ENCODE results near the gene NFATC1. TPM values are rescaled to one million over a fixed set of nuclear protein-coding genes. Genes with fewer than 3 reads are reported as not detected.

The NFATC1 gene
- polyA plus RNA-seq, 1 donor from 2014 or later, result 0.37 TPM

GRCh38 chr18:79533146-79533545 lies 137.4 kb downstream of the NFATC1 start:
- no peak overlapping the region for H2AFZ ChIP-seq (ENCODE audit: low read depth, low read length)
- no peaks in the 10 kb centered on the region for H4K20me1 ChIP-seq (ENCODE audit: insufficient read depth)
- H3K9me3 ChIP-seq (ENCODE audit: low read length), result peaks cover 4% of the 10 kb centered on the region
- no peak overlapping the region for H3K4me2 ChIP-seq (ENCODE audit: low read length)
- no peak overlapping the region for H3K9ac ChIP-seq (ENCODE audit: low read length)
- no peaks in the 10 kb centered on the region for H3K79me2 ChIP-seq (replicated peaks; ENCODE audit: insufficient read depth, low read length)
- no peak overlapping the region for H3K4me3 ChIP-seq (ENCODE audit: low read length)
- H3K27me3 ChIP-seq (ENCODE audit: insufficient read depth, low read depth, low read length), result no peaks in the 10 kb centered on the region
- TF ChIP-seq TAF1 (IDR thresholded peaks at IDR 0.05; ENCODE audit: low read depth) (no peak), POLR2AphosphoS5 (IDR thresholded peaks at IDR 0.05) (no peak), EP300 (conservative IDR thresholded peaks at IDR 0.05; ENCODE audit: poor library complexity, severe bottlenecking) (no peak), CTCF (IDR thresholded peaks at IDR 0.05; ENCODE audit: poor library complexity, severe bottlenecking) (no peak), RAD21 (conservative IDR thresholded peaks at IDR 0.05) (no peak), SMC3 (conservative IDR thresholded peaks at IDR 0.05; ENCODE audit: poor library complexity) (no peak), REST (IDR thresholded peaks at IDR 0.05; ENCODE audit: borderline replicate concordance) (no peak)
- H3K9me2 ChIP-seq (ENCODE audit: insufficient read depth, low read length), result no peaks in the 10 kb centered on the region
- no peaks in the 10 kb centered on the region for H3K36me3 ChIP-seq (ENCODE audit: insufficient read depth, low read length)
- no peaks in the 10 kb centered on the region for H3F3A ChIP-seq (ENCODE audit: insufficient read depth, low read length, poor library complexity, severe bottlenecking)
- no peak overlapping the region for H3K27ac ChIP-seq (ENCODE audit: low read length)

- TF ChIP-seq POLR2AphosphoS5 (IDR thresholded peaks at IDR 0.05), result no peak
- TF ChIP-seq SMC3 (conservative IDR thresholded peaks at IDR 0.05; ENCODE audit: poor library complexity), result no peak
- TF ChIP-seq REST (IDR thresholded peaks at IDR 0.05; ENCODE audit: borderline replicate concordance), result no peak
- TF ChIP-seq TAF1 (IDR thresholded peaks at IDR 0.05; ENCODE audit: low read depth), result no peak
- TF ChIP-seq MXI1 (conservative IDR thresholded peaks at IDR 0.05; ENCODE audit: poor library complexity, severe bottlenecking), result no peak
- no peak for TF ChIP-seq EP300 (conservative IDR thresholded peaks at IDR 0.05; ENCODE audit: poor library complexity, severe bottlenecking)
- TF ChIP-seq CTCF (IDR thresholded peaks at IDR 0.05; ENCODE audit: poor library complexity, severe bottlenecking), result no peak
- no peak for TF ChIP-seq RAD21 (conservative IDR thresholded peaks at IDR 0.05)
- no peak for TF ChIP-seq EZH2 (IDR thresholded peaks at IDR 0.05; ENCODE audit: borderline replicate concordance, insufficient read depth, low read length, poor library complexity, severe bottlenecking)
- Histone ChIP-seq H4K20me1 (ENCODE audit: insufficient read depth) (no peaks in the 10 kb centered on the region), H2AFZ (ENCODE audit: low read depth, low read length) (no peak overlapping the region), H3K27ac (ENCODE audit: low read length) (no peak overlapping the region), H3K27me3 (ENCODE audit: insufficient read depth, low read depth, low read length) (no peaks in the 10 kb centered on the region), H3K4me2 (ENCODE audit: low read length) (no peak overlapping the region), H3K79me2 (replicated peaks; ENCODE audit: insufficient read depth, low read length) (no peaks in the 10 kb centered on the region), H3K36me3 (ENCODE audit: insufficient read depth, low read length) (no peaks in the 10 kb centered on the region), H3F3A (ENCODE audit: insufficient read depth, low read length, poor library complexity, severe bottlenecking) (no peaks in the 10 kb centered on the region), H3K9me2 (ENCODE audit: insufficient read depth, low read length) (no peaks in the 10 kb centered on the region), H3K9me3 (ENCODE audit: low read length) (peaks cover 4% of the 10 kb centered on the region), H3K4me3 (ENCODE audit: low read length) (no peak overlapping the region), H3K9ac (ENCODE audit: low read length) (no peak overlapping the region)
Observed at GRCh38 chr18:79533591-79533990, 137.9 kb downstream of the NFATC1 start.
